ENCODE measurements around the gene PCCA. TPM values are rescaled to one million over a fixed set of nuclear protein-coding genes. Genes with fewer than 3 reads are reported as not detected.

Gene PCCA
- total and polyA plus RNA-seq, 2 donors (not counting 3 experiments of a cell fraction or from before 2014, with no cell fraction given): 5.7 to 20.2 TPM

DNA sequence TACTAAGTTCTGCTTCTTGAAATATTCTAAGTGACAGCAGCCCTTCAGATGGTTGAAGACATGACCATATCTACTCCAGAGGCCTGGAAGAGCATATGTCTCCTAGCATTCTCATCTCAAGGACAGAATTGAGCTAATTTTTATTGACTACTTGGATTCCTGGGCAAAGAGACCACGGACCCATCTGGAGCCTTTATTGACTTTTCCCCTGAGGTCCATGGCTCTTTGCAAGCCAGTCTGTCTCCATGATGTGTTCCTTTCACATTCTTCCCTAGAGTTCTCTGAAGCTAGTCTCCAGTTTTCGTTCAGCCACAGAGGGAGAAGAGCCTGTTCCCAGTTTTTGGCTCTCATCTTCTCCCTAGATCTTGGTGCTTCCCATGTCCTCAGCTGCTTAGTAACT is 202.7 kb downstream of the PCCA start:
- no peaks in the 10 kb centered on the region for H3K4me1 ChIP-seq (ENCODE audit: control insufficient read depth, extremely low read depth, insufficient read depth, low read length)
- BruUV-seq (replicated peaks): no TSS peak
- H3K4me2 ChIP-seq (ENCODE audit: insufficient read depth, low read length): no peak overlapping the region
- FAIRE-seq: no peak
- DNase-seq (ENCODE audit: low read depth, low spot score): no peak
- no peaks in the 10 kb centered on the region for H4K20me1 ChIP-seq (replicated peaks; ENCODE audit: control insufficient read depth, extremely low read depth, insufficient read depth, low read length)
- ChIA-PET CTCF (interaction anchor here (1.1 to 1.9 kb wide), 3 partner anchors 9 to 77 kb away, joined by 3 to 5 read pairs (median 3); no protein-coding TSS in a partner anchor), POLR2A (no interaction called here)
- no peaks in the 10 kb centered on the region for H3K36me3 ChIP-seq (ENCODE audit: control insufficient read depth in 2 of 2, extremely low read depth in 1 of 2, insufficient read depth in 2 of 2, low read length in 2 of 2)
- no peaks in the 10 kb centered on the region for H3K9me1 ChIP-seq (replicated peaks; ENCODE audit: control insufficient read depth, extremely low read depth, insufficient read depth, low read length)
- no peaks in the 10 kb centered on the region for H3K9me3 ChIP-seq (replicated peaks; ENCODE audit: control insufficient read depth, insufficient read depth, low read length)
- H3K79me2 ChIP-seq (ENCODE audit: control insufficient read depth, insufficient read depth, low read length): no peaks in the 10 kb centered on the region
- H2AFZ ChIP-seq (ENCODE audit: low read depth, low read length): no peak overlapping the region
- H3K27ac ChIP-seq (ENCODE audit: insufficient read depth, low read depth, low read length): no peak overlapping the region
- dilution Hi-C loops (cut with MboI; ENCODE audit: extremely low pct_ligation_motif_present, low sequenced_read_pairs) (no loop called here), intact Hi-C loops (cut with micrococcal nuclease) (no loop called here)
- H3K4me3 ChIP-seq (replicated peaks in 1 of 3; ENCODE audit: insufficient read depth in 1 of 3, low read depth in 1 of 3, low read length in 3 of 3): no peak overlapping the region
- H3K9ac ChIP-seq (replicated peaks; ENCODE audit: extremely low read depth, insufficient read depth, low read length): no peak overlapping the region
- no peak for TF ChIP-seq POLR2AphosphoS5 (IDR thresholded peaks at IDR 0.05; ENCODE audit: insufficient read depth, low read depth, low read length)
- TF ChIP-seq, protein P1, sequence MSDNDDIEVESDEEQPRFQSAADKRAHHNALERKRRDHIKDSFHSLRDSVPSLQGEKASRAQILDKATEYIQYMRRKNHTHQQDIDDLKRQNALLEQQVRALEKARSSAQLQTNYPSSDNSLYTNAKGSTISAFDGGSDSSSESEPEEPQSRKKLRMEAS (IDR thresholded peaks at IDR 0.05; ENCODE audit: insufficient read depth, insufficient read length): no peak
- TF ChIP-seq POLR2A (IDR thresholded peaks at IDR 0.05; ENCODE audit: low read depth, low read length): no peak
- no peak for TF ChIP-seq FOS (IDR thresholded peaks at IDR 0.05; ENCODE audit: borderline replicate concordance, insufficient read depth, low read length)
- no peak for TF ChIP-seq EZH2 (IDR thresholded peaks at IDR 0.05; ENCODE audit: borderline replicate concordance, low read depth, low read length, severe bottlenecking)
- TF ChIP-seq GATA2 (IDR thresholded peaks at IDR 0.05; ENCODE audit: insufficient read depth, insufficient read length, low read depth, low read length): no peak
- no peak for TF ChIP-seq MYC (IDR thresholded peaks at IDR 0.05; ENCODE audit: low read depth, low read length)
- TF ChIP-seq, protein P2, sequence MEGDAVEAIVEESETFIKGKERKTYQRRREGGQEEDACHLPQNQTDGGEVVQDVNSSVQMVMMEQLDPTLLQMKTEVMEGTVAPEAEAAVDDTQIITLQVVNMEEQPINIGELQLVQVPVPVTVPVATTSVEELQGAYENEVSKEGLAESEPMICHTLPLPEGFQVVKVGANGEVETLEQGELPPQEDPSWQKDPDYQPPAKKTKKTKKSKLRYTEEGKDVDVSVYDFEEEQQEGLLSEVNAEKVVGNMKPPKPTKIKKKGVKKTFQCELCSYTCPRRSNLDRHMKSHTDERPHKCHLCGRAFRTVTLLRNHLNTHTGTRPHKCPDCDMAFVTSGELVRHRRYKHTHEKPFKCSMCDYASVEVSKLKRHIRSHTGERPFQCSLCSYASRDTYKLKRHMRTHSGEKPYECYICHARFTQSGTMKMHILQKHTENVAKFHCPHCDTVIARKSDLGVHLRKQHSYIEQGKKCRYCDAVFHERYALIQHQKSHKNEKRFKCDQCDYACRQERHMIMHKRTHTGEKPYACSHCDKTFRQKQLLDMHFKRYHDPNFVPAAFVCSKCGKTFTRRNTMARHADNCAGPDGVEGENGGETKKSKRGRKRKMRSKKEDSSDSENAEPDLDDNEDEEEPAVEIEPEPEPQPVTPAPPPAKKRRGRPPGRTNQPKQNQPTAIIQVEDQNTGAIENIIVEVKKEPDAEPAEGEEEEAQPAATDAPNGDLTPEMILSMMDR (IDR thresholded peaks at IDR 0.05; ENCODE audit: extremely low read depth in 1 of 2, insufficient read depth in 1 of 2, low read depth in 1 of 2, low read length in 2 of 2): no peak
- no peak for TF ChIP-seq JUN (IDR thresholded peaks at IDR 0.05; ENCODE audit: borderline replicate concordance, insufficient read depth, insufficient read length, low read depth)
- H3K27me3 ChIP-seq (ENCODE audit: control insufficient read depth in 2 of 2, insufficient read depth in 2 of 2, low read length in 2 of 2): no peaks in the 10 kb centered on the region
